Mucosa of gallbladder (tissue), 1 donor: ENCODE results near the gene RGS7BP. TPM values are rescaled to one million over a fixed set of nuclear protein-coding genes. Genes with fewer than 3 reads are reported as not detected.
"Not testable (repeated sequence)": the region's sequence is repeated elsewhere in the genome, so short reads cannot be mapped to it uniquely, and the experiment has no call there.

Experiments used
- DNase-seq: peaks from one replicate; pipeline ENCODE4 v3.0.0-alpha.2; 2020; ENCODE audit warnings: low spot score
- total RNA-seq: library from RNA; stranded (reverse); gene quantifications from one replicate; pipeline ENCODE4 v1.2.1, GENCODE V29; 2021
- donor health status: DM: no; HTN: no; CAD: no.

RGS7BP gene
- total RNA-seq, 1 donor from 2014 or later = 1.5 TPM

DNA sequence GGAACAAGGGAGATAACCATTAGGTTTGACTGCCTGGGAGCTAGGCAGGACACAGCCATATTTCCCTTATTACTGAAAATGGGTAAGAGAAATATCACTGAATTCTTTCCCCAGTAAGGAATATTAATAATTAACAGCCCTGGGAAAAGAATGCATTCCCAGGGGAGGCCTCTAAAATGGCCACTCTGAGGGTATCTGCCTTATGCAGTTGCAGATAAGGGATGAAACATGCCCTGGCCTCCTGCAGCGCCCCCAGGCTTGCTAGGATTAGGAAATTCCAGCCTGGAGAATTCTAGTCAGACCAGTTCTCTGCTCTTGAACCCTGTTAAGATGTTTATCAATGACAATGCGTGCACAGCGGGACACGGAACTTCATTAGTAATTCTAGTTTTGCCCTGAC, 52.8 kb downstream of the RGS7BP start:
- not testable (repeated sequence) for DNase-seq

GRCh38 chr5:64566310-64566916, 60.6 kb downstream of the RGS7BP start:
- no peak for DNase-seq

GRCh38 chr5:64569858-64570257, 64.0 kb downstream of the RGS7BP start:
- no peak for DNase-seq

DNA sequence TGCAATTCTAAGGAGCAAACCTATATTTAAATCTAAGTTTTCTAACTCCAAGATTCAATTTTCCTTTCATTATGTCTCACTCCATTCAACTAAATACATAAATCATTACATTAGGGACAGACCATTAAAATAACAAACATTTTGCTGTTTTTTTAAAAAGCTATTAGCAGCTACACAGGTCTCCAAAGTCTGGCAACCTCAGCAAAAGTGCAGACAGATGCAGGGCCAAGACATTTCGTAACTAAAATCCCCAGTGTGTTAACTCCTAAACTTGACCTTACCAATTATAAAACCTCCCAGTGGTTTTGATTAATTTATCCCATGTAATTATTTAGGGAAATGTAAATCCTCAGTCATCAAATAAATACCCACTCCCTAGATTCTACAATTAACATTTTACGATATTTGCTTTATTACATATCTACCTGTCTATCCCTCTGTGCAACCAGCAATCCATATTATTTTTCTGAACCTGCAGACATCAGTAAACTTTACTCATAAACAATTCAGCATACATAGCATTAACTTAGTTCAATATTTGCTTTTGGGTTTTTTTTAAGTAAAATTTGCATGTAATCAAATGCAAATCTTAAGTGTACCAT, 64.7 kb downstream of the RGS7BP start:
- DNase-seq = no peak

- DNase-seq = no peak
These were observed 69.7 kb downstream of the RGS7BP start for GRCh38 chr5:64575561-64575960.

DNA sequence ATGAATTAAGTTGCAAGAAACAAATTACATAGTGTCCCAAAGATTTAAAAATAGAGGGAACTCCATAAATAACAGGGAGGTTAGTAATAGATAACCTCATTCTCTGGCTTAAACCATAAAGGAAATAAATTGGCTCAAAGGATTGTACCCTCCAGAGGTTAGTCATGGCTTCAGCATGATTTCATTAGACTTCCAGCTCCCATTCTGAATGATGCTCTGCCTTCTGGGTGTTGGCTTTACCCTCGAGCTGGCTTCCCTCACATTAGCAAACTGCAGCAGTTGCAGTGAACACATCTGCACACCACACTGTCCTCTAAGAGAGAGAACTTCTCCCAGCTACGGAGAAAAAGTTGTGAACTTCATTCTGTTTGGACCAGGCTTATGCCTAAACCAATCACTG, 70.4 kb downstream of the RGS7BP start:
- no peak for DNase-seq

- DNase-seq = no peak
These were observed 79.8 kb downstream of the RGS7BP start for GRCh38 chr5:64585646-64586045.

DNA sequence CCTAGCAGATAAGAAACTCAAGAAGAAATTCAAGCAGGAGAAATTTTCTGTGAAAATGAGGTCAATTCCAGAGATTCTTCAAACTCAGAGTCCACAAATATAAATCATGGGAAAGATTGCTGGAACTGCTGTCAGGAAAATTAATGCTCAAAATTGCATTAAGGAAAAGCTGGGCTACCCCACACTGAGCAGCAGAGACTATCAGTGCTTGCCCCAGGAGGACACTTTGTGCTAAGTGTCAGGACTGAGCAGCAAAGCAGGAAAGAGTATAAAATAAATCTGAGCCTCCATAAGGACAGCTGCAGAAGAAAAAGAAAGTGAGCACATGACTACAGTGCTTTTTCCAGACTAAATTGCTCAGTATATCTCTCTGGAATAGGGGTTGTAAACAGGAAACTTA, 81.6 kb downstream of the RGS7BP start:
- DNase-seq = no peak

GRCh38 chr5:64592730-64593341, 87.0 kb downstream of the RGS7BP start:
- no peak for DNase-seq

- no peak for DNase-seq
These were observed 88.2 kb downstream of the RGS7BP start for GRCh38 chr5:64594025-64594424.

GRCh38 chr5:64594601-64595000, 88.8 kb downstream of the RGS7BP start:
- no peak for DNase-seq

- no peak for DNase-seq
These were observed 89.4 kb downstream of the RGS7BP start for GRCh38 chr5:64595031-64595855.

- DNase-seq = no peak
These were observed 93.4 kb downstream of the RGS7BP start for GRCh38 chr5:64599226-64599625.

- no peak for DNase-seq
These were observed 97.9 kb downstream of the RGS7BP start for GRCh38 chr5:64603676-64604075.

DNA sequence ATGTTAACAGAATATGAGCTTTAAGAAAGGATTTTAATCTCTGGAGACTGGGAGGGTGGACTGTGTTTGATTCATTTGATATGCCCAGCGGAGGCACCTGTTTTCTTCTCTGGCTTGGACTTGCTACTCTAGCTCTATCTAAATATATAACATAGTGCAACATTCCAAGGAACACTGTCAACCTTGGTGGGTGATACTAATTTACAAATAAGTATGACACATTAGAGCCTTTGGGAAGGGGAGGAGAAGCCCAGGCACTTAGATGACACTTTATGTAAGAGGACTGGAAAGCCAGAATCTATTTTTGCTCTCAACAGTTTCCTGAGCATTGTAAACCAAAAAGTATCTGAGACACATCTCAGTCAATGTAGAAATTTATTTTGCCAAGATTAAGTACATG, 101.1 kb downstream of the RGS7BP start:
- DNase-seq = no peak

- DNase-seq = peak; percentile 61
These were observed 106.6 kb downstream of the RGS7BP start for GRCh38 chr5:64612344-64612961.

DNA sequence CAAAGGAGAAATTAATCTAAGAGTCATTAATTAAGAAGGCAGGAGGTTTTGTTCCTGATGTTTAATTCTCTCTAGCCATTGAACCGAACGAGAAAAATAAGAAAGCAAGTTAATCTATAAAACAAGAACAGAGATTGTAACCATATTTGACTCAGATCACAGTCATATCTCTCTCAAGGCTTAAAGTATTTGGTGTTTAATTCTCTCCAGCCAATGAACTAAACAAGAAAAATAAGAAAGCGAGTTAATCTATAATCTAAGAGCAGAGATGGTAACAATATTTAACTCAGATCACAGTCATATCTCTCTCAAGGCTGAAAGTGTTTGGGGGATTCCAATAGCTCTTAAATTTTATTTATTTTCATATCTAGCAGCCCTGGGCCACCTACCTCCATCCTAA, 110.1 kb downstream of the RGS7BP start:
- no peak for DNase-seq

DNA sequence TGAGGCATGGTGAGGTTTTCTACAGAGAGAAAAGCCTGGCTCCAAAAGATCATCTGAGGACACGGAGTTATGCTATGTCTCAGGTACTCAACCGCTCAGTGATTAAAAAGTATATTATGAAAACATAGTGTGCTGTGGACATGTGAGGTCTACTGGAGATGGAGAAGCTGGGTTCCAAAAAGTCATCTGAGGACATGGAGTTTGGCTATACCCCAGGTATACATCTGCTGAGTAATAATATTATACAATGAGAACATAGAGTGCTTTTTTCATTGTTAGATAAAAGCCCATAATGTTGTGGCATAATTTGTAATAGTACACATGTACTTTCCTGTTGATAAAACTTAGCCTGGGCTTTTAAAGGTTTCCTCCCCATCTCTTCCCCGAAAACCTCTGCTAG, 113.8 kb downstream of the RGS7BP start:
- DNase-seq = no peak

- DNase-seq = no peak
These were observed 117.2 kb downstream of the RGS7BP start for GRCh38 chr5:64622991-64623390.

DNA sequence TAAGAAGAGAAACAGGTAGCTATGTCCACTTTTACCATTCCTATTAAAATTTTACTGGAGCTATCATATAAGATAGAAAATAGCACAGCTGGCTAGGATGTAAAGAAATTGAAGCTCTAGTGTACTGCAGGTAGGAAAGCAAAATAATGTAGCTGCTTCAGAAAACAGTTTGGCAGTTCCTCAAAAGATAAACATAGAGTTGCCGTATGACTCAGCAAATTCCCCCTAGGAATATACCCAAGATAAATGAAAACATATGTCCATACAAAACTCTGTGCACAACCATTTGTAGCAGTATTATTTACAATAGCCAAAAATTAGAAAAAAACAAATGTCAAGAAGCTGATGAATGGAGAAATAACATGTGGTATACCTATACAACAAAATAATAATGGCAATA, 119.9 kb downstream of the RGS7BP start:
- DNase-seq = no peak

GRCh38 chr5:64628901-64629300, 123.1 kb downstream of the RGS7BP start:
- no peak for DNase-seq

GRCh38 chr5:64629841-64630240, 124.0 kb downstream of the RGS7BP start:
- no peak for DNase-seq
